ENCODE measurements around the gene OSBP2.
"Not testable (repeated sequence)": the region's sequence is repeated elsewhere in the genome, so short reads cannot be mapped to it uniquely, and the experiment has no call there.

OSBP2 gene

GRCh38 chr22:30720263-30720837 lies 25.7 kb downstream of the OSBP2 start:
- DNase-seq, result no peak

GRCh38 chr22:30721741-30722140 lies 27.1 kb downstream of the OSBP2 start:
- DNase-seq, result no peak

GRCh38 chr22:30728826-30729225 lies 34.2 kb downstream of the OSBP2 start:
- DNase-seq, result no peak

- no peak for DNase-seq
Observed at GRCh38 chr22:30731658-30732057, 37.0 kb downstream of the OSBP2 start.

GRCh38 chr22:30732426-30732825 lies 37.8 kb downstream of the OSBP2 start:
- no peak for DNase-seq

GRCh38 chr22:30733181-30733631 lies 38.5 kb downstream of the OSBP2 start:
- DNase-seq, result no peak

GRCh38 chr22:30740007-30740406 lies 45.3 kb downstream of the OSBP2 start:
- not testable (repeated sequence) for DNase-seq

GRCh38 chr22:30740511-30740910 lies 45.8 kb downstream of the OSBP2 start:
- not testable (repeated sequence) for DNase-seq

- DNase-seq, result no peak
Observed at GRCh38 chr22:30742291-30743256, 47.9 kb downstream of the OSBP2 start.

GRCh38 chr22:30743257-30744020 lies 48.8 kb downstream of the OSBP2 start:
- DNase-seq, result no peak

- DNase-seq, result no peak
Observed at GRCh38 chr22:30744224-30744623, 49.5 kb downstream of the OSBP2 start.

GRCh38 chr22:30747493-30747892 lies 52.8 kb downstream of the OSBP2 start:
- DNase-seq, result no peak

GRCh38 chr22:30749272-30749671 lies 54.6 kb downstream of the OSBP2 start:
- DNase-seq, result no peak

- no peak for DNase-seq
Observed at GRCh38 chr22:30749849-30750248, 55.2 kb downstream of the OSBP2 start.

GRCh38 chr22:30751529-30751928 lies 56.9 kb downstream of the OSBP2 start:
- no peak for DNase-seq

GRCh38 chr22:30752771-30753170 lies 58.1 kb downstream of the OSBP2 start:
- no peak for DNase-seq

- no peak for DNase-seq
Observed at GRCh38 chr22:30753701-30754100, 59.0 kb downstream of the OSBP2 start.

GRCh38 chr22:30754521-30754920 lies 59.8 kb downstream of the OSBP2 start:
- DNase-seq, result no peak

- peak in 5 of 6 experiments; percentile 3 to 46 (median 16) for DNase-seq
Observed at GRCh38 chr22:30754971-30755758, 60.5 kb downstream of the OSBP2 start.

- DNase-seq, result no peak
Observed at GRCh38 chr22:30755759-30756124, 61.1 kb downstream of the OSBP2 start.

- peak; percentile 9 to 65 (median 50) for DNase-seq
Observed at GRCh38 chr22:30763815-30764673, 69.4 kb downstream of the OSBP2 start.

- DNase-seq, result no peak
Observed at GRCh38 chr22:30767661-30768060, 73.0 kb downstream of the OSBP2 start.

Measured in stimulated activated naive CD4-positive, alpha-beta T cell (primary cell).